Measurements from ENCODE around the gene SLX4IP.

SLX4IP gene

DNA sequence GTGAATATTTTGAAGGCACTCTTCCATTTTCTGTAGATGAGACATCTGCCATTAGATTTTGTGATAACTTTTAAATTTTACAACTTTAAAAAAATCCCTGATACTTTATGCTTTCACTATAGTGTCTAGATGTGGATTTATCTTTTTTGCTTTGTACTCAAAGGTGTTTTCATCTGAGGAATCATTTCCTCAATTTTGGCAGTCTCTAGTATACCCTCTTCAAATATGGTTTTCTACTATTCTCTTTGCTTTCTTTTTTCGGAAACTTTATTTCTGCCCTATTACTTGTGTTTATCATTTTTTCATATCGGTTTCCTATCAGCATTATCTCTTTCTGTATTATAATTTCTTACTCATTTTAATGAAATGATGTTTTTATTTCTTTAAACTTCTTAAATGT lies 62.2 kb downstream of the SLX4IP start:
- H3K4me1 Mint-ChIP-seq = peaks cover 24% of the 10 kb centered on the region
- H3K27ac Mint-ChIP-seq = no peak overlapping the region
- no peaks in the 10 kb centered on the region for H3K36me3 Mint-ChIP-seq (ENCODE audit: low read depth)
- no peaks in the 10 kb centered on the region for H3K27me3 Mint-ChIP-seq (ENCODE audit: low read depth)
- H3K9me3 Mint-ChIP-seq = no peaks in the 10 kb centered on the region
- no peak overlapping the region for H3K4me3 Mint-ChIP-seq
- TF ChIP-seq, protein P1, sequence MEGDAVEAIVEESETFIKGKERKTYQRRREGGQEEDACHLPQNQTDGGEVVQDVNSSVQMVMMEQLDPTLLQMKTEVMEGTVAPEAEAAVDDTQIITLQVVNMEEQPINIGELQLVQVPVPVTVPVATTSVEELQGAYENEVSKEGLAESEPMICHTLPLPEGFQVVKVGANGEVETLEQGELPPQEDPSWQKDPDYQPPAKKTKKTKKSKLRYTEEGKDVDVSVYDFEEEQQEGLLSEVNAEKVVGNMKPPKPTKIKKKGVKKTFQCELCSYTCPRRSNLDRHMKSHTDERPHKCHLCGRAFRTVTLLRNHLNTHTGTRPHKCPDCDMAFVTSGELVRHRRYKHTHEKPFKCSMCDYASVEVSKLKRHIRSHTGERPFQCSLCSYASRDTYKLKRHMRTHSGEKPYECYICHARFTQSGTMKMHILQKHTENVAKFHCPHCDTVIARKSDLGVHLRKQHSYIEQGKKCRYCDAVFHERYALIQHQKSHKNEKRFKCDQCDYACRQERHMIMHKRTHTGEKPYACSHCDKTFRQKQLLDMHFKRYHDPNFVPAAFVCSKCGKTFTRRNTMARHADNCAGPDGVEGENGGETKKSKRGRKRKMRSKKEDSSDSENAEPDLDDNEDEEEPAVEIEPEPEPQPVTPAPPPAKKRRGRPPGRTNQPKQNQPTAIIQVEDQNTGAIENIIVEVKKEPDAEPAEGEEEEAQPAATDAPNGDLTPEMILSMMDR (IDR thresholded peaks at IDR 0.05; ENCODE audit: unreplicated experiment in 3 of 3) = no peak

DNA sequence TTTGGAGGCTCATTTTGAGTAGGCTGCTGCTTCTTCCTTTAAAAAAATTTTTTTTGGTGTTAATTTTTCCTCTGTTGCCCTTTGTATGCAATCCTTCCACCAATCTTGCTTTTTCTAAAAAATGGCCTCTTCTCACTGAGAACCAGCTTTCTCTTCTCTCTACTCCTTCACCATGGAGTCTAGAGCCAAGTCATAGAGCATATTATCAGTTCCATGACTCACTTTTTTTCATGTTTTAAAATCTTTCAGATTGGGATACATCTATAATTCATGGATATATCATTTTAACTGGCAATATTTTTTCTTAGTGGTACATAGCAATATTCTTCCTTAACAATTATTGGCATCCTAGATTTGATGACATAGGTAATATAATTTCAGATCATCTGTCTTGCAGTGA lies 62.7 kb downstream of the SLX4IP start:
- no peaks in the 10 kb centered on the region for H3K9me3 Mint-ChIP-seq
- H3K36me3 Mint-ChIP-seq (ENCODE audit: low read depth) = no peaks in the 10 kb centered on the region
- TF ChIP-seq, protein P1 (IDR thresholded peaks at IDR 0.05; ENCODE audit: unreplicated experiment in 3 of 3) = no peak
- H3K27ac Mint-ChIP-seq = peak overlapping the region in 1 of 3 experiments; percentile 21
- no peak overlapping the region for H3K4me3 Mint-ChIP-seq
- H3K27me3 Mint-ChIP-seq (ENCODE audit: low read depth) = no peaks in the 10 kb centered on the region
- peaks cover 29% of the 10 kb centered on the region for H3K4me1 Mint-ChIP-seq

DNA sequence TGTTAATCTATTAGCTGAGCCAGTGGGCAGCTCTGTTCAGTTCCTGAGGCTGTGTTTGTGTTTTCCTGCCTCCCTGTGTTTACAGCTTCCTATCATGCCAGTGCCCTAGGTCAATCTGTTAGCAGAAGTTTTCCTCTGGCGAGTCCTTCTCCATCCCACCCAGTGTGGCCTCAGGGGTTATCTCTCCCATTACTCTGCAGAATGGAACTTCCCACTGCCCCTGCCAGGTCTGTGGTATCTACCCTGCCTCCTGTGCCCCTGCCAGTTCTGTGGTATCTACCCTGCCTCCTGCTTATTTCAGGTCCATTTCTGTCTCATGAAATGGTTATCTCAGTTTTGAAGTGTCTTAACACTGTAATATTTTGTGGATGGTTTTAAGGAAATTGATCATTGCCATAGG lies 63.1 kb downstream of the SLX4IP start:
- Mint-ChIP-seq H3K27me3 (ENCODE audit: low read depth) (no peaks in the 10 kb centered on the region), H3K4me3 (no peak overlapping the region), H3K9me3 (no peaks in the 10 kb centered on the region), H3K36me3 (ENCODE audit: low read depth) (no peaks in the 10 kb centered on the region), H3K27ac (peak overlapping the region in 1 of 3 experiments; percentile 21), H3K4me1 (peaks cover 30% of the 10 kb centered on the region)
- TF ChIP-seq, protein P1 (IDR thresholded peaks at IDR 0.05; ENCODE audit: unreplicated experiment in 3 of 3) = no peak

DNA sequence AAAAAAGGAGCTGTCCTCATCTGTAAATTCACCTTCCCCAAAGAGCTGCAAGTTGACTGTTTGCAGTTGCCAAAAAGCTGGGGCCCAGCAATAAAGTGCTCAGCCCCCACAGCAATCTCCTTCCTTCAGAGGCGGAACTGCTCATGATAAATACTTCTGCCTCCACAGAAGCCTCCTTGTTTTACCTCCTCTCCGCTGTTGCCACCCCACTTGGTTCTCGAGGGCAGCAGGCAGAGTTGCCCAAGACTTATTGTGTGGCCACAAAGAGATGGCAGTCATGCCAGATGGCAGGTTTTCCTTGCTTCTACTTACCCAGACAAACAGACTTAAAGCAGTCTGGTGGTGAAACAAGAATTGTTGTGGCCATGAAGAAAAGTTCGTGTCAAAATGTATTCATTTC lies 66.3 kb downstream of the SLX4IP start:
- no peaks in the 10 kb centered on the region for H3K36me3 Mint-ChIP-seq (ENCODE audit: low read depth)
- peaks cover 58% of the 10 kb centered on the region for H3K4me1 Mint-ChIP-seq
- no peaks in the 10 kb centered on the region for H3K9me3 Mint-ChIP-seq
- peak overlapping the region; percentile 83 to 98 (median 91) for H3K27ac Mint-ChIP-seq
- H3K27me3 Mint-ChIP-seq (ENCODE audit: low read depth) = no peaks in the 10 kb centered on the region
- peak overlapping the region in 2 of 3 experiments; percentile 2 to 59 for H3K4me3 Mint-ChIP-seq
- TF ChIP-seq, protein P1 (IDR thresholded peaks at IDR 0.05; ENCODE audit: unreplicated experiment in 3 of 3) = no peak

DNA sequence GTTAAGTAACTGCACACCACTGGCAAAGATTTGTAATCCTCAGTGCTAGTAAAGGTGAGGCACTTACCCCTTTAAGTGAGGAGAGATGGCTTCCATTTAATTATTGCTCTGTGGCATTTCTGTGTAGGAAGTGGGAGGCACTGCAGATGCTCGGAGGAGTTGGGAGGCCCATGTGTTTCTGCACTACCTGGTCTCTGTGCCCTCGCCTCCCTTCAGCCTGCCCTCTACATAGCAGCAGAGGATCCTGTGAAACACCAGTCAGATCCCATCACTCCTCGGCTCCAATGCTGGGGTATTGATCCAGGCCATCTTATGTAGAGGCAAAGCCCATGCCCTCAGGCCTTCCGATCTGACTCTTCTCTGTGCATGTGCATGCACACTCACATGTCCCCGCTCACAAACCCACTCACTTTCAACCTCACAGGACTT lies 67.0 kb downstream of the SLX4IP start:
- Mint-ChIP-seq H3K9me3 (no peaks in the 10 kb centered on the region), H3K36me3 (ENCODE audit: low read depth) (no peaks in the 10 kb centered on the region), H3K27ac (peak overlapping the region; percentile 21 to 98 (median 91)), H3K27me3 (ENCODE audit: low read depth) (no peaks in the 10 kb centered on the region), H3K4me3 (no peak overlapping the region), H3K4me1 (peaks cover 65% of the 10 kb centered on the region)
- TF ChIP-seq, protein P1 (IDR thresholded peaks at IDR 0.05; ENCODE audit: unreplicated experiment in 3 of 3) = no peak

DNA sequence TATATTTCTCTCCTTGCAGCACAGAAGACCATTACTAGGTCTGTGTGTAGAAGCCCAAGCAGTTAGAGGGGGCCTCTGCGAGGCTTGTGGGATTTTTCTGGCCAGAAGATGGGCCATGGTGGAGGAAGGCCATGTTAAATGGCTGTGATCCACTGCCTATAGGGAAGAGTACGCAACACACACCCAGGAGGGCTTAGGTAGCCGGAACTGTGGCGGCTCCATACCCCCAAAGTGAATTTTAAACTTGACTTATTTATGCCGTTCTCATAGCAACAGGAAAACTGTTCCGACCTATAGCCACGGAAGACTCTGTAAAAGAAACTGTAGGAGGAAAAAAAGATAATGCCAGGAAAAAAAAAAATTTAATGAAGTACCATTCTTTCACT lies 69.5 kb downstream of the SLX4IP start:
- H3K36me3 Mint-ChIP-seq (ENCODE audit: low read depth) = no peaks in the 10 kb centered on the region
- H3K27ac Mint-ChIP-seq = peak overlapping the region; percentile 81 to 98 (median 87)
- H3K27me3 Mint-ChIP-seq (ENCODE audit: low read depth) = no peaks in the 10 kb centered on the region
- peaks cover 80% of the 10 kb centered on the region for H3K4me1 Mint-ChIP-seq
- TF ChIP-seq, protein P1 (IDR thresholded peaks at IDR 0.05; ENCODE audit: unreplicated experiment in 3 of 3) = no peak
- no peaks in the 10 kb centered on the region for H3K9me3 Mint-ChIP-seq
- peak overlapping the region in 1 of 3 experiments; percentile 6 for H3K4me3 Mint-ChIP-seq
